Stimulated activated naive CD8-positive, alpha-beta T cell treated with anti-CD3 and anti-CD28 coated beads, Interleukin-15, amount 100 ng/mL, for 72 hours (primary cell): ENCODE data around the gene FER.
"Not testable (repeated sequence)": the region's sequence is repeated elsewhere in the genome, so short reads cannot be mapped to it uniquely, and the experiment has no call there.

ENCODE experiments used
- ATAC-seq: fragments of 150-1000 bp; cut with Tn5 transposase; 2 replicates; pipeline ENCODE4 v1.10.0; 2021; ENCODE audit warnings: mild to moderate bottlenecking, moderate library complexity
- DNase-seq, 2 donors: peaks; one replicate each; pipeline ENCODE4 v3.0.0; 2021 to 2022
- H3K27ac Mint-ChIP-seq, 2 donors: one replicate each; pipeline ENCODE4 v1.8.0; 2022; ENCODE audit warnings: mild to moderate bottlenecking in 2 of 2, mixed read lengths in 2 of 2, moderate library complexity in 2 of 2
- H3K27me3 Mint-ChIP-seq: one replicate; pipeline ENCODE4 v1.8.0; 2022; ENCODE audit warnings: mixed read lengths
- H3K4me1 Mint-ChIP-seq: one replicate; pipeline ENCODE4 v1.8.0; 2022; ENCODE audit warnings: mild to moderate bottlenecking, mixed read lengths
- H3K4me3 Mint-ChIP-seq, 2 donors: one replicate each; pipeline ENCODE4 v1.8.0; 2022; ENCODE audit warnings: mild to moderate bottlenecking in 2 of 2, mixed read lengths in 2 of 2, moderate library complexity in 1 of 2
- H3K9me3 Mint-ChIP-seq, 2 donors: one replicate each; pipeline ENCODE4 v1.8.0; 2022; ENCODE audit warnings: mixed read lengths in 2 of 2

FER gene

DNA sequence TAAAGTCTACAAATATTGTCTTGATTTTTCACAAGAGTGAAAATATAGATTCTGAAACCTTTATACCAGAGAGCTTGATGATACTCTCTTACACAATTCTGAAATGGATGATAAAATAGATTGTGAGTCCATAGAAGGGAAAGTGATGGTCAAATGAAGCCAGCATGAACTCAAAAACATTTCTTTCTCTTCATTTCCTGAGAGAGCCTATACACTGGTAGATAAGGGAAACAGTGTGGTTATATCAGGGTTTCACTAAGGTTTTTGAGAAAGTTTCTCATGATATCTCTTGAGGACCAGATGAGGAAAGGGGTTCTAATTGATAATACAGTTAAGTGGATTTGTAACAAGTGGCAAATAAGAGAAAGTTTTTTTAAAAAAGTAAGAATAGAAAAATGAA lies 407.9 kb downstream of the FER start:
- Mint-ChIP-seq H3K27ac (no peak overlapping the region), H3K4me1 (peaks cover 6% of the 10 kb centered on the region), H3K27me3 (no peaks in the 10 kb centered on the region), H3K4me3 (no peak overlapping the region), H3K9me3 (no peaks in the 10 kb centered on the region)
- ATAC-seq (no peak), DNase-seq (no peak)

DNA sequence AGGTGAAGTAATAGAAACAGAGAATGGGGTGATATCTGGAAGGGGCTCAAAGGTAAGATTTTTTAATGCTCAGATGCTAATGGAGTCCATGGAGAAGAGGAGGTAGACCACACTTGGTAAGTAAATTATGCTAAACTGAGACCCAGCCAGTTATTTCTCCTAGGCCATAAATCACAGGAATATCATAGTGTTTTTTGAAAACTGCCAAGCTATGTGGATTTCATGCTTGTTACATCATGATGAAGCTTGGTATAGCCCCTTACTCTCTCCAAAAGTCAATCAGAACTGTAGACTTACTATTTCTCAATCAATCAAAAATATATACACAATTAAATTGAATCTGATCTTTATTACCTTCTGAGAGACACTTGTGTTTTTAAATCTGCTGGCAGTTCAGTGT lies 409.2 kb downstream of the FER start:
- Mint-ChIP-seq H3K27me3 (no peaks in the 10 kb centered on the region), H3K9me3 (no peaks in the 10 kb centered on the region), H3K4me3 (no peak overlapping the region), H3K4me1 (peaks cover 6% of the 10 kb centered on the region), H3K27ac (no peak overlapping the region)
- no peak for DNase-seq
- no peak for ATAC-seq

DNA sequence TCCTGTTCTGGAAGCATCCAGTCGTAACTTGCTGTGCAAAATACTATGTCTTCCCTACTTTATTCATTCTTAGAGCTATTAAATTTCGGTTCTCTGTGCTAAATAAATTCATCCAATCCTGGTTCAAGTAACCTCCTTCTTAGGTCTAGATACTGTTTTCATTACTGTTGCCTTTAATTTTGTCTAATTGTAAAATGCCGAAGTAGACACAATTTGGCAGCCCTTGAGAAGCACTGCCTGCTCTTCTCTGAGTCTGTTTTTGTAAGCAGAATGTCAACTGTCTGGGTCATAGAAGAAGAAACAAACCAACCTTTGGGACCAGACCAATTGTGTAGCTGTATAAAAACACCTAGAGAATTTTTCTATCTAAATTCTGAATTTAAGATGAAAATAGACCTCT lies 412.8 kb downstream of the FER start:
- no peak for DNase-seq
- Mint-ChIP-seq H3K27ac (no peak overlapping the region), H3K4me1 (no peaks in the 10 kb centered on the region), H3K27me3 (no peaks in the 10 kb centered on the region), H3K4me3 (no peak overlapping the region), H3K9me3 (no peaks in the 10 kb centered on the region)
- no peak for ATAC-seq

DNA sequence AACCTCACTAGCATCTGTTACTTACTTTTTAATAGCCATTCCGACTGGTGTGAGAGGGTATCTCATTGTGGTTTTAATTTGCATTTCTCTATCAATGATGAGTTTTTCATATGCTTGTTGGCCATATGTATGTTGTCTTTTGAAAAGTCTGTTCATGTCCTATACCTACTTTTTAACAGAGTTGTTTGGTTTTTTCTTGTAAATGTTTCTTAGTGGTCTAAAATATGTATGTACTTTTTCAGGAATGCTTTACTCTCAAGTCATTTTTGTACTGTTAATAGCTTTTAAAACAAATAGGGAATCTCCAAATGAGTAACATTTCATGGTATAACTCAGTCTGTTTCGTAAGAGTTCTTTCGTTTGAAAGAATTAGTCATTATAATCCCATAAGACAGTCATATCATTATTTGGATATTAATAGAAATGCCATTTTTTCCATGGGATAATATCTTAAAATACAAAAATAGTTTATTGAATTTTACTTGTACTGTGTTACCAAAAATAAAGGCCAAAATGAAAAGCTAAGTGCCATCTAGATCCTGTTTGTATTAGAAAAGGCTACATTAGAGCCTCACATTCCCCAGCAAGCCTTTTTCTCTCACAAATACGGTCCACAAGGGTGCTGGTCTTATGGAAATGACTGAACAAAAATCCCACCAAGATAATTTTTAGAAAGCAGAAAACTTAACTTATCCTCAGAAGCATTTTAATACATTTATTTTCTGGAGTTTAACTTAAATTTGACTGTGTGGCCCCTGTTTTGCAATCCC lies 414.4 kb downstream of the FER start:
- Mint-ChIP-seq H3K9me3 (no peaks in the 10 kb centered on the region), H3K4me1 (no peaks in the 10 kb centered on the region), H3K27ac (no peak overlapping the region), H3K4me3 (no peak overlapping the region), H3K27me3 (no peaks in the 10 kb centered on the region)
- peak; percentile 45 for ATAC-seq
- no peak for DNase-seq

DNA sequence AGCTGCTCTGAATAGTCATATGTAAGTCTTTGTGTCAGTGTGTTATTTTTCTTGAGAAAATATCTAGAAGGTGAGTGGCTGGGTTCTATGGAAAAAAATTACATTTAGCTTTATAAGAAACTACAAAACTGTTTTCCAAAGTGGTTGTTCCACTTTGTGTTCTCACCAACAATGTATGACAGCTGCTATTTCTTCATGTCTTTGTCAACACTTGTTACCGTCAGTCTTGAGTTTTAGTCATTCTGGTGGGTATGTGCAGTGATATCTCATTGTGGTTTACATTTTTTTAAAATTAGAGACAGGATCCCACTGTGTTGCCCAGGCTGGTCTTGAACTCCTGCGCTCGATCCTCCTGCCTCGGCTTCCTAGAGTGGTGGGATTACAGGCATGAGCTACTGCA lies 415.6 kb downstream of the FER start:
- DNase-seq (no peak), ATAC-seq (no peak)
- Mint-ChIP-seq H3K4me1 (no peaks in the 10 kb centered on the region), H3K27ac (no peak overlapping the region), H3K27me3 (no peaks in the 10 kb centered on the region), H3K9me3 (no peaks in the 10 kb centered on the region), H3K4me3 (no peak overlapping the region)

DNA sequence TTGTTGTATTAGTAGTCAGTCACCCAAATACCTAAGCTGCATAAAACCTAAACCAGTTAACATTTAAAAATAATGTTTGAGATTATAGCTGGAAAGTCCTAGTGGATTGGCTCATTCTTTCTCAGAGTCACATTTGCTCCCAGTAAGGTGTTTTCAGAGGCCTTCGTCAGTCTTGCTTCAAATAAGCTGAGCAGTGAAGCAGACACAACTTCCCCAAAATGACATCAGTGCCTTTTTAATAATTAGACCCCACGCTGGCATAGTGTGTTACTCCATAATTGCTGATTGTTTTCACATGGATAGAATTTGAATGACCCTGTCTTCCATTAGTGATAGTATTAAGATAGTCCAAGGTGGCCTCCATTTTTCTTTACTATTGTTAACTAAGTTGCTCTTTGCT lies 416.3 kb downstream of the FER start:
- no peak overlapping the region for H3K4me3 Mint-ChIP-seq
- H3K27ac Mint-ChIP-seq = no peak overlapping the region
- no peaks in the 10 kb centered on the region for H3K9me3 Mint-ChIP-seq
- H3K27me3 Mint-ChIP-seq = no peaks in the 10 kb centered on the region
- H3K4me1 Mint-ChIP-seq = no peaks in the 10 kb centered on the region
- no peak for DNase-seq
- ATAC-seq = no peak

DNA sequence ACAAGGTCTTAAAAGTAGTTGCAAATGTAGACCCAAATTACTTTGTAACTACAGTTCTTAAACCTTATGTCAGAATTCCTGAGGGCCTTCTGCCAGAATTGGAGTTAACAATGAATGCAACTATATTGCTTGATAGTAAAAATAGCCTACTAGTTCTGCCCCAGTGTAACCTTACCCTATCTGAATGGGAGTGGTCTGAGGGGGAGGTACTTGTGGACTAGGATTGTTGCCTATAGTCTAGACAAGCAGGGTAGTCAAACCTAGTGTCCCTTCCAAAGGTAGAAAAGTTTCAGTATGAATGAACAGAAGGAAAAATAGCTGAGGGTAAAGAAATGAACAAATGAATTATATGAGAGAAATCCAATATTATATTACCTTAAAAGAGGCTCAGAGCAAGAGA lies 419.9 kb downstream of the FER start:
- no peak overlapping the region for H3K27ac Mint-ChIP-seq
- ATAC-seq (no peak), DNase-seq (no peak)
- no peak overlapping the region for H3K4me3 Mint-ChIP-seq
- H3K4me1 Mint-ChIP-seq = no peaks in the 10 kb centered on the region
- no peaks in the 10 kb centered on the region for H3K9me3 Mint-ChIP-seq
- no peaks in the 10 kb centered on the region for H3K27me3 Mint-ChIP-seq

DNA sequence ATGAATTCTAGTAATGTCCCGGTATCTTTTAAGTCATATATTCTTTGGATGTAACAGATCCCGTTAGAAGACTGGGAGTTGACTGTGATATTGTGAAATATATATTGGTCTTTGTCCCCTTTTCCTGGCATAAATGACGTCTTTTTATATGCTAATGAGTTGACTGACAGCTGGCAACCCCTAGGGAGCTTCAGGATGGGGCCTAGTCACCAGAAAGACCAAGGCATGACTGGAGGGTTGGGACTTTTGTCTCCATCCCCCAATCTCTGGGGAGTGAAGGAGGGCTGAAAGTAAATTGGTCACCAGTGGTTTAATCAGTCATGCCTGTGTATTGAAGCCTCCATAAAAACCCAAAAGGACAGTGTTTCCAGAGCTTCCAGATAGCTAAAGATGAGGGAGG lies 420.5 kb downstream of the FER start:
- ATAC-seq = no peak
- H3K27ac Mint-ChIP-seq = no peak overlapping the region
- no peaks in the 10 kb centered on the region for H3K4me1 Mint-ChIP-seq

DNA sequence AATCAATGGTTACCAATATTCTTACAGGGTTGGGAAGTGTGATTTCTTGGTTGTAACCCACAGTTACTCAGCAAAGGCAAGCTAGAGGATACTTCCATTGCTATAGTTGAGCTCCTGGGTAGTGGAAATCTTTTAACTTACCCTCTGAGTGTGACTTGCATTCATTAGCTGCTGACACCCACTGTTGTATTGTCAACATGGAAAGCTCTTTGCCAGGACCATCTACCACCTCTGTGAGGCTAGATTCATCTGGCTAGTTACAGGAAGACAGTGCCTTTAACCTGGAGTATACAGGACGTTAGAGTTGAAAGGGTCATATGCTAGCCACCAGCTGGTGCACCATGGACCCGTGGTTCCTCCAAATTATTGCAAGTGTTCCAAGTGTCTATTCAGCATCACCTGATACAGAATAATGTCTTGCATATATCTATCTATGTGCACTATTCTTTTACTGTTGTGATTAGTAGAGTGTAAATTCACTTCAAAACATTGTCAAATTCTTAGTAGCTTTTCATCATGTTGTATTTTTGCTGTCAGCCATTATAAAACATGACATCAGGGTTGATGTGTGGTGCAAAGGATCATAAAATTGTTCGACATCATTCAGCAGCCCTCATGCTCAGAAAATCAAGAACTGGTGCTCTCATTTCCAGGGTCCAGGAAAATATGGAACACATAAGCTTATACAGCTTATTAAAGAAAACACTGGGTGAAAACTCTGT lies 423.1 kb downstream of the FER start:
- Mint-ChIP-seq H3K9me3 (no peaks in the 10 kb centered on the region), H3K27me3 (no peaks in the 10 kb centered on the region), H3K4me3 (no peak overlapping the region), H3K4me1 (no peaks in the 10 kb centered on the region), H3K27ac (no peak overlapping the region)
- DNase-seq (no peak), ATAC-seq (no peak)

More for the DNA sequence above, 420.5 kb downstream of the FER start:
- no peak overlapping the region for H3K4me3 Mint-ChIP-seq
- H3K9me3 Mint-ChIP-seq = no peaks in the 10 kb centered on the region
- no peak for DNase-seq
- no peaks in the 10 kb centered on the region for H3K27me3 Mint-ChIP-seq

DNA sequence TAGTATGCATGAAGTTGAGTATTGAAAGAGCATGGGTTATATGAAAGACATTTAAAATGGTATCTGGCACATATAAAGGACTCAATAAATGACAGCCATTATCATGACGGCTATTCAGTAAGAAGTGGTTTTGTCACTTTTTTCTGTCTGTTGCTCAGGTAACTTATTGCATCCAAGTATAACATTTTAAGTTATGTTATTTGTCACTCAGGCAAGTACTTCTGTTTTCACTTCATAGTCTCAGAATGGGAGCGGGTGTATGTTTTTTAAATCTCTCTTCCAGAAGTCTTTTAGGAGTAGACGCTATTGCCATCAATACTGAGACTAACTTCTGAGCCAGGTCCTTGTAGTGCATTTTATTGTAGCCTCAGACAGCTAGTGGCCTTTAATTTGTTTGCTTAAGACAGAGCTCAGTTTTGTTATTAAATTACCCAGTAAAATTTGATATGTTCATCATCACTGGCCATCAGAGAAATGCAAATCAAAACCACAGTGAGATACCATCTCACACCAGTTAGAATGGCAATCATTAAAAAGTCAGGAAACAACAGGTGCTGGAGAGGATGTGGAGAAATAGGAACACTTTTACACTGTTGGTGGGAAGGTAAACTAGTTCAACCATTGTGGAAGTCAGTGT lies 423.9 kb downstream of the FER start:
- H3K27me3 Mint-ChIP-seq, H3K9me3 Mint-ChIP-seq, H3K4me1 Mint-ChIP-seq, ATAC-seq, H3K4me3 Mint-ChIP-seq, DNase-seq, H3K27ac Mint-ChIP-seq: not testable (repeated sequence)

DNA sequence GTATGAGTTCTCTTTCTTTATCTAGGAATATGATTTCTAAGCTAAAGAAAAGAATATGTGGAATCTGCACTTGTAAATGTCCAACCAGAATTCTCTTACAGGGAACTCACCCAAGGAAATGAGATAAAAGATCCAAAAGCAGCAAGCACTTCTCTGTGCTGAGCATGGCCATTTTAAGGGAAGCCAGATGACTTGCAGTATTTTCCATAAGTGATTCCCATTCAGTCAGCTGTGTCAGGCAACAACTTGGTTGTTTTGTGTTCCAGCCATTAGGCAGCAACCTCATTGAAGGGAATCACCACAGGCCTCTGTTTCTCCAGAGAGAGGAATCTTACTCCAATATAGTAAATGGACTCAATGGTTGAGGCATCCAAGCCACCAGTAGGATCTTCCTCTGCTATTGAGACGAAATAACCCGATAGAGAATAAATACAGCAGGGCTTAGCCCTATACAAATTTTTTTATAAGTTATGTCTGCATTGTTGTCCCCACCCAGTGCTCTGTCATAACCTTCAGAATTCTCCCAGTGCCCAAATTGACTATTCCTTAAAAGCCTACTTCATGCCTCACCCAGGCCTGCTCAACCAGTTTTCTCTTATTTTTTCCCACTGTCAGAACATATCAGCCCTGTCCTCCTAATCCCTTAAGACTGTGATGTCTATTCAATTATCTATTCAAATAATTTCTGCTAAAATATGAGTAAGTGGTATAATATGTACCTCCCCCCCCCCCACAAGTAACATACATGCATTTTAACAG lies 425.5 kb downstream of the FER start:
- ATAC-seq = no peak
- no peak for DNase-seq
- H3K27ac Mint-ChIP-seq = no peak overlapping the region
- H3K9me3 Mint-ChIP-seq = no peaks in the 10 kb centered on the region
- H3K4me3 Mint-ChIP-seq = no peak overlapping the region
- H3K4me1 Mint-ChIP-seq = no peaks in the 10 kb centered on the region
- no peaks in the 10 kb centered on the region for H3K27me3 Mint-ChIP-seq

DNA sequence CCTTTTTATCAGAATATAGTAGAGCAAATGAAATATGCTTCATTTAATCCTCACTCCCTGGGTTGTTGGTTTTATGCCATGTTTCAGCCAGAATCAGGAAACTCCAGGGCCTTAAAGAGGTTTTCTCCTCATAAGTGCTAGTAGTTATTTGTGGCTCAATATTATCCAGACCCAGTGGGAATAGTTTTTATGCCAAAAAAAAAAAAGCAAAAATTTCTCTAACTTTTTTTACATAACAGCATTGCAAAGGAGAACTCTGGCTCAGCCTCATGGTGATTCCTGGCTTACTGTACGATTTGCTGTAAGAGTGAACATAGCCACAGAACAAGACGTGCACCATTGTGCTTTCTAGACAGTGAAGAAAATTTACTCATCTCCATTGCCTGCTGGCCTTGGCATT lies 429.5 kb downstream of the FER start:
- Mint-ChIP-seq H3K27me3 (no peaks in the 10 kb centered on the region), H3K4me3 (no peak overlapping the region), H3K9me3 (no peaks in the 10 kb centered on the region)

DNA sequence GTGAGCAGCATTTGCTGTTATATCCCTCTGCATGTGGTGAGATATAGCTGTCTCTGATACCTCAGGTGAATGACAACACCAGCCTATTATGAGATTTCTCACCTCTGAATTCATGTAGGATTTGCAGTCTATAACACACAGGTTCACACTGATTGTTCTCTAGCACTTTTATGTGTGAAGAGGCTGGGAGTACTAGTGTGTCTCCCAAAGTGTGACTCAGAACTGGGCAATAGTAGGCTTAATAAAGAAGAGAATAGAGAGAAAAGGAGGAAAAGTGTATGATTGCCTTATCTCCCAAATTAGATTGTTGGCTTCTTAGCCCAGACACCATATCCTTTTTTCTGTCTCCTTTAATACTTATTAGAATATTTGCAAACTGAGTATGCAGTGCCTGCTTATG lies 430.1 kb downstream of the FER start:
- Mint-ChIP-seq H3K4me1 (no peaks in the 10 kb centered on the region), H3K27me3 (no peaks in the 10 kb centered on the region), H3K4me3 (no peak overlapping the region), H3K27ac (no peak overlapping the region), H3K9me3 (no peaks in the 10 kb centered on the region)
- no peak for DNase-seq
- ATAC-seq = no peak

More for the DNA sequence above, 429.5 kb downstream of the FER start:
- H3K27ac Mint-ChIP-seq = no peak overlapping the region
- H3K4me1 Mint-ChIP-seq = no peaks in the 10 kb centered on the region
- DNase-seq = no peak
- ATAC-seq = no peak

DNA sequence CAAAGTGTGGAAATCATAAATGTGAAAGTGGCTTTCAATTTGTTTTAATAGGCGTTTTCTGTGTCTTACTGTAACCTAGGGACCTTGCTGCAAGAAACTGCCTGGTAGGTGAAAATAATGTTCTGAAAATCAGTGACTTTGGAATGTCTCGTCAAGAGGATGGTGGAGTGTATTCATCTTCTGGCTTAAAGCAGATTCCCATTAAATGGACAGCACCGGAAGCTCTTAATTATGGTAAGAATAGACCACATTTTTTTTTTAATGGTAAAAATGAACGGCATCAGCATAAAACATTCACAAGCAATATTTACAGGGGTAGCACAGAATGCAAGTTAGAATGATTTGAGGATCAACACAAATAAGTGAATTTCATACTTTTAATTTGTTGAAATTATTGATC lies 433.0 kb downstream of the FER start:
- no peak overlapping the region for H3K27ac Mint-ChIP-seq
- no peak for ATAC-seq
- H3K4me3 Mint-ChIP-seq = no peak overlapping the region
- H3K9me3 Mint-ChIP-seq = no peaks in the 10 kb centered on the region
- no peak for DNase-seq
- H3K4me1 Mint-ChIP-seq = no peaks in the 10 kb centered on the region
- no peaks in the 10 kb centered on the region for H3K27me3 Mint-ChIP-seq

DNA sequence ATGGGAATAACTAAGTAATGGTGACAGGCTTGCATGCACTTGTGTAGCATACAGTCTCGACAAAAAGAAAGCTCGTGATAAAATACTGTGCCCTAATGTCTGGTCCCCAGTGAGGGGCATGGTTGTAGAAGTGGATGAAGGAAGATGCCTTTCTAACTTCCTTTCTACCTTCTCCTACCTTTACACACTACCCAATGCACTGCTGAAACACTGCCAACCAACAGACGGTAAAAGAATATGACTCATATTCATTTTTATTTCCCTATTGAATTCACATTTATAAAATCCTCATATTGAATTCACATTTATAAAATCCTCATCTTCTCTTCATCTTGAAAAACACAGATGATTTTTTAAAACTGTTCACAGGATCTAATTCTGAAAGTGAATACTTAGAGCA lies 439.1 kb downstream of the FER start:
- Mint-ChIP-seq H3K4me3 (no peak overlapping the region), H3K4me1 (no peaks in the 10 kb centered on the region), H3K27ac (no peak overlapping the region), H3K27me3 (no peaks in the 10 kb centered on the region), H3K9me3 (no peaks in the 10 kb centered on the region)
- ATAC-seq = no peak
- DNase-seq = no peak

DNA sequence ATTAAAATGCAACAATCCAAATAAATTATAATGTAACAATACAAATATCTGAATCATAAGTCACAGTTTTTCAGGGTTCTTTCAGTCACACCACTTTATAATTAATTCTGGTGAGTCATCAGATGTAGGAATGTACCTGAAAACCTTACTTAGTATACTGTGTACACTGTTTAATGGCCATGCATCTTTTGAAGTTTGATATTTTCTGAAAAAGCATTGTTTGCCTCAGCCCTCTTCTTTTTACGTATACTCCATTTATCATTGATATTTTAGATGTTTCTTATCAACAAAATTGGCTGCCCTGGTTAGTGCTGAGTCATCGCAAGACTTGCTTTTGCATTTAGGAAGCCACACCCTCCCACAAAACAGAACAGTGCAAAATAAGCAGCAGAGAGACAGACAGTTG lies 443.5 kb downstream of the FER start:
- no peak overlapping the region for H3K4me3 Mint-ChIP-seq
- H3K4me1 Mint-ChIP-seq = no peaks in the 10 kb centered on the region
- H3K27me3 Mint-ChIP-seq = no peaks in the 10 kb centered on the region
- ATAC-seq (peak; percentile 35), DNase-seq (no peak)
- H3K27ac Mint-ChIP-seq = peak overlapping the region in 1 of 2 donors; percentile 31
- H3K9me3 Mint-ChIP-seq = no peaks in the 10 kb centered on the region
